ENCODE data around the gene DYSF. TPM values are rescaled to one million over a fixed set of nuclear protein-coding genes. Genes with fewer than 3 reads are reported as not detected.

DYSF gene
- total RNA-seq, 1 experiment from 2014 or later: 2.2 TPM

DNA sequence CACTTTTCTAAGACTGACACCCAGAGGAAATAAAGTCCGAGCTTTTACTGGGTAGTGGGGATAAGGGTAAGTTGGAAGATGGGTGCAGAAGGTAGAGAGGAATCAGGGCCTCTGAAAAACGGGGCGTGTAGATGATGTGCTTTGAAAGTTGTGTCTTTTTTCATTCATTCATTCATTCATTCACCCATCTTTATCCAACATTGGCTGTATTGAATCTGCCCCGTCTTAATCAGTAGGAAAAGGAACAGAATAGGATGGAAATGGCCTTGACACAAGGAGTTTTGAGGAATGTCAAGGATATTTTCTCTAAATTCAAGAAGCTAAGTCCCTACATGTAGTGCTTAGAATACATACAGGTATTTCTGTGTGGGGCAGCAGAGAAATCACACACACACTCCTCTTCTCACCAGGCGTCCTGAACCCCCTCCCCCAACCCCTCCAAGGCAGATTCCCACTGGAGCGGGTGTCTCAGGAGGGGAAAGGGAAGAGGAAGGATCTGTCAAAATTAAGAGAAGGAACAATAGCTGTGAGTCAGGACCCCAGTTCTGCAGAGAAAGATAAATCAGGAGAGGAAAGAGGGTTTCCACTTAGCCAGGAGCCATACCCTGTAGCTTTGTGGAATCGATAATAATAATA lies 13.9 kb downstream of the DYSF start:
- H3K4me3 ChIP-seq (ENCODE audit: low read depth, low read length): peak overlapping the region; percentile 56
- no peaks in the 10 kb centered on the region for H3K4me1 ChIP-seq
- DNase-seq: no peak
- TSS peak; percentile 14 for BruUV-seq (replicated peaks)
- TF ChIP-seq, protein P1, sequence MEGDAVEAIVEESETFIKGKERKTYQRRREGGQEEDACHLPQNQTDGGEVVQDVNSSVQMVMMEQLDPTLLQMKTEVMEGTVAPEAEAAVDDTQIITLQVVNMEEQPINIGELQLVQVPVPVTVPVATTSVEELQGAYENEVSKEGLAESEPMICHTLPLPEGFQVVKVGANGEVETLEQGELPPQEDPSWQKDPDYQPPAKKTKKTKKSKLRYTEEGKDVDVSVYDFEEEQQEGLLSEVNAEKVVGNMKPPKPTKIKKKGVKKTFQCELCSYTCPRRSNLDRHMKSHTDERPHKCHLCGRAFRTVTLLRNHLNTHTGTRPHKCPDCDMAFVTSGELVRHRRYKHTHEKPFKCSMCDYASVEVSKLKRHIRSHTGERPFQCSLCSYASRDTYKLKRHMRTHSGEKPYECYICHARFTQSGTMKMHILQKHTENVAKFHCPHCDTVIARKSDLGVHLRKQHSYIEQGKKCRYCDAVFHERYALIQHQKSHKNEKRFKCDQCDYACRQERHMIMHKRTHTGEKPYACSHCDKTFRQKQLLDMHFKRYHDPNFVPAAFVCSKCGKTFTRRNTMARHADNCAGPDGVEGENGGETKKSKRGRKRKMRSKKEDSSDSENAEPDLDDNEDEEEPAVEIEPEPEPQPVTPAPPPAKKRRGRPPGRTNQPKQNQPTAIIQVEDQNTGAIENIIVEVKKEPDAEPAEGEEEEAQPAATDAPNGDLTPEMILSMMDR (IDR thresholded peaks at IDR 0.05; ENCODE audit: insufficient read depth in 1 of 2, low read depth in 1 of 2, low read length in 1 of 2, severe bottlenecking in 1 of 2, unreplicated experiment in 1 of 2): no peak
- intact Hi-C loops (cut with micrococcal nuclease; ENCODE audit: unreplicated experiment): no loop called here
- H3K27me3 ChIP-seq (replicated peaks; ENCODE audit: control insufficient read depth, insufficient read depth, low read length): no peaks in the 10 kb centered on the region; the same call in 1 of the 2 replicates
- H3K36me3 ChIP-seq (ENCODE audit: control insufficient read depth, insufficient read depth, low read length): no peaks in the 10 kb centered on the region; the same call in 1 of the 2 replicates
- H3K36me3 Mint-ChIP-seq (ENCODE audit: insufficient read depth, unreplicated experiment): no peaks in the 10 kb centered on the region
- H3K27ac Mint-ChIP-seq (ENCODE audit: unreplicated experiment): no peak overlapping the region
- POLR2A ChIA-PET: no interaction called here
- peak overlapping the region; percentile 76 for H3K4me3 Mint-ChIP-seq (ENCODE audit: unreplicated experiment)
- CTCF ChIA-PET: interaction anchor here (1.1 to 1.5 kb wide), 3 partner anchors 43 to 168 kb away, joined by 3 to 12 read pairs (median 3); partner anchors contain the start of gene ZNF638
- peaks cover 7% of the 10 kb centered on the region for H3K4me1 Mint-ChIP-seq (ENCODE audit: low read depth, unreplicated experiment)
- H3K9me3 Mint-ChIP-seq (ENCODE audit: unreplicated experiment): peaks cover 10% of the 10 kb centered on the region
- peaks cover 14% of the 10 kb centered on the region for H3K27me3 Mint-ChIP-seq (ENCODE audit: insufficient read depth, unreplicated experiment)
- H3K9me3 ChIP-seq: no peaks in the 10 kb centered on the region; the same call in 1 of the 2 replicates

DNA sequence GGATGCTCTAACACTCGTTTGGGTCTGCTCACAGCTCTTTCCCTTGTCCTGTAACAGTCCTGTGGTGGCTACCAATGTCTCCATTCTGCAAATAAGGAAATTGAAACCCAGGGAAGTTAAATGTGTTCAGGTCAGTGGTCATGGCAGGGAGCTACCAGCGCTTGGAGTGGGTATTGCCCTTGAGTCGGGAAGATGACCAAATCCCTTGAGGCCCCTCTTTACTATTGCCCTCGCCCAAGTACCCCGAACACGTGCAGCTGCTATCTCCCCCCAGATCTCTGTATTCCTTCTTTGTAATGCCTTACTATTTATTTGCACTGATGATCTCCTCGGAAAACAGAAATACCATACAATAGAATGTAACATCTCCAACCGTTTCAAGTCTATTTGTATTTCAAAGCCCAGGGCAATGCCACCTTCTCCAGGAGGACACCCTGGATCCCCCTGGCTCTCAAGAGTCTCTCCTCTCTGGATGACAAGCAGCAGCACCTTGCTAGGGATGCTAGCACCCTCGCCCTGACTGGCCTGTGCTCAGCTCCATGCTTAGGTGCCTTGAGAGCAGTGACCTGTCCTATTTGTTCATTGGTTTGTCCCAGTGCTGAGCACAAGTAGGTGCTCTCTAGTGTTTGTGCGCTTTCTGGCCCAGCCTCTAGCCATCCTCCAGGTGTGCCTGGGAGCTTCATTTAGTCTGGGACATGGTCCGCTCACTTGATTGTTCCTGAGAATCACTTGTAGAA lies 15.1 kb downstream of the DYSF start:
- Mint-ChIP-seq H3K36me3 (ENCODE audit: insufficient read depth, unreplicated experiment) (no peaks in the 10 kb centered on the region), H3K27ac (ENCODE audit: unreplicated experiment) (no peak overlapping the region), H3K27me3 (ENCODE audit: insufficient read depth, unreplicated experiment) (peaks cover 14% of the 10 kb centered on the region), H3K9me3 (ENCODE audit: unreplicated experiment) (peaks cover 10% of the 10 kb centered on the region), H3K4me3 (ENCODE audit: unreplicated experiment) (no peak overlapping the region), H3K4me1 (ENCODE audit: low read depth, unreplicated experiment) (peaks cover 7% of the 10 kb centered on the region)
- intact Hi-C loops (cut with micrococcal nuclease; ENCODE audit: unreplicated experiment): no loop called here
- TF ChIP-seq, protein P1 (IDR thresholded peaks at IDR 0.05; ENCODE audit: insufficient read depth in 1 of 2, low read depth in 1 of 2, low read length in 1 of 2, severe bottlenecking in 1 of 2, unreplicated experiment in 1 of 2): no peak
- Histone ChIP-seq H3K36me3 (ENCODE audit: control insufficient read depth, insufficient read depth, low read length) (no peaks in the 10 kb centered on the region; the same call in 1 of the 2 replicates), H3K9me3 (no peaks in the 10 kb centered on the region; the same call in 1 of the 2 replicates), H3K4me1 (no peaks in the 10 kb centered on the region), H3K27me3 (replicated peaks; ENCODE audit: control insufficient read depth, insufficient read depth, low read length) (no peaks in the 10 kb centered on the region; the same call in 1 of the 2 replicates), H3K4me3 (ENCODE audit: low read depth, low read length) (no peak overlapping the region)
- DNase-seq: no peak
- POLR2A ChIA-PET: no interaction called here
- no TSS peak for BruUV-seq (replicated peaks)
- CTCF ChIA-PET: interaction anchor here (1.4 kb wide), 1 partner anchor 42 kb away, joined by 3 read pairs; no protein-coding TSS in a partner anchor

Data from Caco-2 (cell line).